HEK293 (cell line): ENCODE results near the gene CACNA1D.

Experiments used
- CTCF ChIA-PET: fragments of 350-600 bp; formaldehyde crosslinking; extraction: SDS; loops from one replicate; lab custom pipeline; 2021; ENCODE audit warnings: antibody characterized with exemption; lab: Yijun Ruan, JAX
- POLR2A ChIA-PET: fragments of 300-600 bp; formaldehyde crosslinking; extraction: SDS; loops from one replicate; lab custom pipeline; 2020; ENCODE audit warnings: antibody characterized with exemption, inconsistent platforms; lab: Yijun Ruan, JAX
- H3K27ac ChIP-seq: fragments of 200-500 bp; sonication (Bioruptor generic); 2 replicates; pipeline ENCODE4 v1.5.1; 2014; ENCODE audit warnings: low read depth, low read length, control low read depth, inconsistent platforms; ENCODE audit errors: extremely low read depth
- H3K36me3 ChIP-seq, 2 experiments: fragments of 200-500 bp in 1 of 2; sonication (Bioruptor generic) in 1 of 2; 1 replicate in 1 of 2; 2 replicates in 1 of 2; pipeline ENCODE4 v1.5.1; 2014 to 2017; ENCODE audit warnings: inconsistent platforms in 2 of 2, low read length in 2 of 2; ENCODE audit not compliant: control insufficient read depth in 2 of 2, insufficient read depth in 1 of 2
- H3K4me1 ChIP-seq: fragments of 200-500 bp; sonication (Bioruptor generic); 2 replicates; pipeline ENCODE4 v1.5.1; 2014; ENCODE audit warnings: mild to moderate bottlenecking, low read length, inconsistent platforms; ENCODE audit not compliant: control insufficient read depth, insufficient read depth
- H3K4me3 ChIP-seq: 2 replicates; pipeline ENCODE4 v1.5.1; 2011; ENCODE audit warnings: low read depth, mild to moderate bottlenecking, control low read depth, low read length, moderate library complexity
- H3K9me3 ChIP-seq: fragments of 200-500 bp; sonication (Bioruptor generic); 2 replicates; pipeline ENCODE4 v1.5.1; 2014; ENCODE audit warnings: low read depth, low read length, inconsistent platforms; ENCODE audit not compliant: control insufficient read depth, insufficient read depth
- SALL2 ChIP-seq: fragments of 450-650 bp; formaldehyde crosslinking; IDR thresholded peaks from 2 replicates; pipeline ENCODE4 v1.5.0; 2017; ENCODE audit warnings: missing biosample characterization, mild to moderate bottlenecking, missing genetic modification characterization, borderline replicate concordance
- SP2 ChIP-seq: fragments of 450-650 bp; formaldehyde crosslinking; IDR thresholded peaks from 2 replicates; pipeline ENCODE4 v1.5.1; 2016; ENCODE audit warnings: missing biosample characterization, missing genetic modification characterization
- ZBTB1 ChIP-seq: fragments of 450-650 bp; formaldehyde crosslinking; IDR thresholded peaks from 2 replicates; pipeline ENCODE4 v1.5.1; 2016; ENCODE audit warnings: missing biosample characterization, missing genetic modification characterization
- ZFHX2 ChIP-seq: fragments of 450-650 bp; formaldehyde crosslinking; conservative IDR thresholded peaks from 2 replicates; pipeline ENCODE4 v1.5.1; 2016; ENCODE audit warnings: missing biosample characterization, missing genetic modification characterization
- ZIC2 ChIP-seq: fragments of 450-650 bp; formaldehyde crosslinking; IDR thresholded peaks from 2 replicates; pipeline ENCODE4 v1.5.1; 2016; ENCODE audit warnings: missing biosample characterization, missing genetic modification characterization
- ZNF146 ChIP-seq: fragments of 450-650 bp; formaldehyde crosslinking; IDR thresholded peaks from 2 replicates; pipeline ENCODE4 v1.5.1; 2016; ENCODE audit warnings: missing biosample characterization, missing genetic modification characterization
- ZNF157 ChIP-seq: fragments of 450-650 bp; formaldehyde crosslinking; IDR thresholded peaks from 2 replicates; pipeline ENCODE4 v1.5.1; 2016; ENCODE audit warnings: missing biosample characterization, missing genetic modification characterization
- ZNF184 ChIP-seq: fragments of 450-650 bp; IDR thresholded peaks from 2 replicates; pipeline ENCODE4 v1.5.1; 2018; ENCODE audit warnings: missing biosample characterization, mild to moderate bottlenecking, missing genetic modification characterization
- ZNF211 ChIP-seq: fragments of 450-650 bp; formaldehyde crosslinking; IDR thresholded peaks from 2 replicates; pipeline ENCODE4 v1.5.1; 2016; ENCODE audit warnings: low read depth, missing biosample characterization, missing genetic modification characterization
- ZNF394 ChIP-seq: fragments of 450-650 bp; formaldehyde crosslinking; IDR thresholded peaks from 2 replicates; pipeline ENCODE4 v1.5.1; 2016; ENCODE audit warnings: missing biosample characterization, missing genetic modification characterization, mild to moderate bottlenecking, moderate library complexity, borderline replicate concordance
- ZNF473 ChIP-seq: fragments of 450-650 bp; formaldehyde crosslinking; IDR thresholded peaks from 2 replicates; pipeline ENCODE4 v1.5.1; 2017; ENCODE audit warnings: missing biosample characterization, missing genetic modification characterization
- ZNF501 ChIP-seq: fragments of 450-650 bp; formaldehyde crosslinking; IDR thresholded peaks from 2 replicates; pipeline ENCODE4 v1.5.1; 2016; ENCODE audit warnings: missing biosample characterization, missing genetic modification characterization
- ZNF558 ChIP-seq: fragments of 450-650 bp; formaldehyde crosslinking; IDR thresholded peaks from 2 replicates; pipeline ENCODE4 v1.5.1; 2016; ENCODE audit warnings: missing biosample characterization, missing genetic modification characterization
- ZNF660 ChIP-seq: fragments of 450-650 bp; IDR thresholded peaks from 2 replicates; pipeline ENCODE4 v1.5.1; 2018; ENCODE audit warnings: missing biosample characterization, mild to moderate bottlenecking, missing genetic modification characterization
- ZNF843 ChIP-seq: fragments of 450-650 bp; formaldehyde crosslinking; IDR thresholded peaks from 2 replicates; pipeline ENCODE4 v1.5.1; 2016; ENCODE audit warnings: missing biosample characterization, missing genetic modification characterization
- TF ChIP-seq, protein P1 (sequence below): fragments of 450-650 bp; IDR thresholded peaks from 2 replicates; pipeline ENCODE4 v1.5.1; 2018; ENCODE audit warnings: missing biosample characterization, mild to moderate bottlenecking, missing genetic modification characterization
- TF ChIP-seq, protein P2 (sequence below): fragments of 450-650 bp; formaldehyde crosslinking; IDR thresholded peaks from 2 replicates; pipeline ENCODE4 v1.5.1; 2017; ENCODE audit warnings: missing biosample characterization, mild to moderate bottlenecking, missing genetic modification characterization, moderate library complexity
- TF ChIP-seq, protein P3 (sequence below): fragments of 450-650 bp; formaldehyde crosslinking; IDR thresholded peaks from 2 replicates; pipeline ENCODE4 v1.5.1; 2016; ENCODE audit warnings: missing biosample characterization, missing genetic modification characterization

The CACNA1D gene

DNA sequence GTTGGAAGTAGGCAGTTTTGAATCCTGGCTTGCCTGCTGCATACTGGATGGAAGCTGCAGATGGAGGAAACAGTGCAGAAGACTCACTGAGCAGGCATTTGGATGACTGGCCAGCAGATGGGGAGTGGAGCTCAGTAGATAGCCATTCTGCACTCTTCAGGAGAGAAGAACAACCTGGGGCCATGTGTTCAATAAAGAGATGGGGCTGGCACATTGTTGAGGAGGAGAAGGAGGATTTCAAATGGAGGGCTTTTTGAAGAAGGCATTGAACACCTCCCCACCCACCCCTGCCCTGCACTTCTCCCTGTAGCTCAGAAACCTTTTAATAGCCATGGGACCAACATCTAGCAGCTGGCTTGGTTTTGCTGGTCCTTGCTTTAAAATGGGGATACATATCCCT, 109.8 kb downstream of the CACNA1D start:
- CTCF ChIA-PET, result no interaction called here
- no peak overlapping the region for H3K4me3 ChIP-seq
- TF ChIP-seq SP2 (tag by site-specific recombination), result no peak

DNA sequence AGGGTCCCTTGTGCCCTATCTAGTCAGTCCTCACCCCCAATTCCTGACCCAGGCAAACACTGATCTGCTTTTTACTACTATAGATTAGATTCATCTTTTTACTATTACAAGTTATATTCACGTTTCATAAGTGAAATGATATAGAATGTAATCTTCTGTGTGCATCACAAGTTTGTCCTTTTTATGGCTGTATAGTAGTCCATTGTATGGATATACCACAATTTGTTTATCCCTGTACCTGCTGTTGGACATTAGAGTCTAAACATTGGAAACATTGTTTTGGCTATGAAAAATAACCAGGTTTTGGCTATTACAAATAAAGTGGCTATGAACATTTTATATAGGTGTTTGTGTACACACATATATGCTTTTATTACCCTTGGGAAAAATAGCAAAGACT, 112.4 kb downstream of the CACNA1D start:
- H3K4me1 ChIP-seq, result no peaks in the 10 kb centered on the region
- H3K27ac ChIP-seq, result no peak overlapping the region
- H3K4me3 ChIP-seq, result no peak overlapping the region
- H3K9me3 ChIP-seq, result no peaks in the 10 kb centered on the region
- CTCF ChIA-PET, result no interaction called here
- H3K36me3 ChIP-seq, result no peaks in the 10 kb centered on the region
- TF ChIP-seq ZNF146 (tag by site-specific recombination) (peak; percentile 71), ZFHX2 (tag by site-specific recombination) (no peak), ZBTB1 (tag by site-specific recombination) (no peak)
- TF ChIP-seq, protein P1, sequence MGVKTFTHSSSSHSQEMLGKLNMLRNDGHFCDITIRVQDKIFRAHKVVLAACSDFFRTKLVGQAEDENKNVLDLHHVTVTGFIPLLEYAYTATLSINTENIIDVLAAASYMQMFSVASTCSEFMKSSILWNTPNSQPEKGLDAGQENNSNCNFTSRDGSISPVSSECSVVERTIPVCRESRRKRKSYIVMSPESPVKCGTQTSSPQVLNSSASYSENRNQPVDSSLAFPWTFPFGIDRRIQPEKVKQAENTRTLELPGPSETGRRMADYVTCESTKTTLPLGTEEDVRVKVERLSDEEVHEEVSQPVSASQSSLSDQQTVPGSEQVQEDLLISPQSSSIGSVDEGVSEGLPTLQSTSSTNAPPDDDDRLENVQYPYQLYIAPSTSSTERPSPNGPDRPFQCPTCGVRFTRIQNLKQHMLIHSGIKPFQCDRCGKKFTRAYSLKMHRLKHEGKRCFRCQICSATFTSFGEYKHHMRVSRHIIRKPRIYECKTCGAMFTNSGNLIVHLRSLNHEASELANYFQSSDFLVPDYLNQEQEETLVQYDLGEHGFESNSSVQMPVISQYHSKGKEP (tag by site-specific recombination), result no peak
- TF ChIP-seq, all 188 proteins: peak for 1
- POLR2A ChIA-PET, result interaction anchor here (0.5 kb wide), 1 partner anchor 159 kb away, joined by 3 read pairs; no protein-coding TSS in a partner anchor

More for the DNA sequence above, 109.8 kb downstream of the CACNA1D start:
- Histone ChIP-seq H3K9me3 (no peaks in the 10 kb centered on the region), H3K36me3 (no peaks in the 10 kb centered on the region), H3K27ac (no peak overlapping the region), H3K4me1 (no peaks in the 10 kb centered on the region)
- POLR2A ChIA-PET, result no interaction called here

DNA sequence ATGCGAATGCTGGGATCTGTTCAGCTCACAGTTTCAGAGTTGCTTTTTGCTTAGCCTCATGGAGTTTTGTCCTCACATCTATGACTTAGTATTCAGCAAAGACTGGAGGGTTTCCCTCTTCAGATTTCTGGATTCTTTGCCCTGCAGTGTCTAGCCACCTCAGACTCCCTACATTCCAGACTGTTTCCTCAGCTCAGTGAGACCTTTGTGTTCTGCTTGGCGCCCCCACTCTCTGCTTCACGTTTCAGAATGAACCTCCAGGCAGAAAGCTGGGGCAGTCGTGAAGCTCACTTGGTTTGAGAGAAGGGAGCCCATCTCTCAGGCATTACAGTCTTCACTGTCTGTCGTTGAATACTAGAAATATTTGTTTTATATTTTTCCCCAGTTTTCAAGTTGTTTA, 118.1 kb downstream of the CACNA1D start:
- CTCF ChIA-PET, result no interaction called here
- no peaks in the 10 kb centered on the region for H3K4me1 ChIP-seq
- TF ChIP-seq SALL2 (tag by site-specific recombination) (no peak), ZNF157 (no peak), ZNF394 (tag by site-specific recombination) (no peak), ZNF660 (tag by site-specific recombination) (no peak), ZIC2 (tag by site-specific recombination) (no peak), ZNF558 (tag by site-specific recombination) (no peak)
- TF ChIP-seq, protein P2, sequence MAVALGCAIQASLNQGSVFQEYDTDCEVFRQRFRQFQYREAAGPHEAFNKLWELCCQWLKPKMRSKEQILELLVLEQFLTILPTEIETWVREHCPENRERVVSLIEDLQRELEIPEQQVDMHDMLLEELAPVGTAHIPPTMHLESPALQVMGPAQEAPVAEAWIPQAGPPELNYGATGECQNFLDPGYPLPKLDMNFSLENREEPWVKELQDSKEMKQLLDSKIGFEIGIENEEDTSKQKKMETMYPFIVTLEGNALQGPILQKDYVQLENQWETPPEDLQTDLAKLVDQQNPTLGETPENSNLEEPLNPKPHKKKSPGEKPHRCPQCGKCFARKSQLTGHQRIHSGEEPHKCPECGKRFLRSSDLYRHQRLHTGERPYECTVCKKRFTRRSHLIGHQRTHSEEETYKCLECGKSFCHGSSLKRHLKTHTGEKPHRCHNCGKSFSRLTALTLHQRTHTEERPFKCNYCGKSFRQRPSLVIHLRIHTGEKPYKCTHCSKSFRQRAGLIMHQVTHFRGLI (tag by site-specific recombination), result no peak
- TF ChIP-seq, all 188 proteins: peak for 0
- Histone ChIP-seq H3K36me3 (no peaks in the 10 kb centered on the region), H3K9me3 (no peaks in the 10 kb centered on the region), H3K4me3 (no peak overlapping the region), H3K27ac (no peak overlapping the region)
- POLR2A ChIA-PET, result no interaction called here

DNA sequence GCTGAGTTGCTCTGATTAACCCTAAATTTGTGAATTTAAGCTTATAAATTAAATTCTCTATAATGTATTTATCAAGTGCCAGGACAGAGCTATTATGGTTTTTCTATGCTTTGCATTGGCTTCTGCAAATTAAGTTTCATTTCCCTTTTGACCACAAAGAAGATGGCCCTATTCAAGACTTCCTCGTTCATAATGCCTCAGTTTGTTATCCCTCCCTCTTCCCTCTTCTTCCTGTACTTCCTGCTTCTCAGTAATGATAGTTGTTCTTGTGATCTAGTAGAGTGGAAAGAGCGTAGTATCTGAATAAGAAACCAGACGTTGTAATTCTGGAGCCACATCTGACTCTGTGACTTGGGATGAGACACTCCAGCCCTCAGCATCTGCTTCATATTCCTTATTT, 118.7 kb downstream of the CACNA1D start:
- no peaks in the 10 kb centered on the region for H3K4me1 ChIP-seq
- TF ChIP-seq ZNF184 (tag by site-specific recombination) (no peak), ZNF473 (tag by site-specific recombination) (no peak), ZNF843 (no peak), ZNF211 (tag by site-specific recombination) (no peak), ZNF501 (tag by site-specific recombination) (no peak)
- TF ChIP-seq, protein P3, sequence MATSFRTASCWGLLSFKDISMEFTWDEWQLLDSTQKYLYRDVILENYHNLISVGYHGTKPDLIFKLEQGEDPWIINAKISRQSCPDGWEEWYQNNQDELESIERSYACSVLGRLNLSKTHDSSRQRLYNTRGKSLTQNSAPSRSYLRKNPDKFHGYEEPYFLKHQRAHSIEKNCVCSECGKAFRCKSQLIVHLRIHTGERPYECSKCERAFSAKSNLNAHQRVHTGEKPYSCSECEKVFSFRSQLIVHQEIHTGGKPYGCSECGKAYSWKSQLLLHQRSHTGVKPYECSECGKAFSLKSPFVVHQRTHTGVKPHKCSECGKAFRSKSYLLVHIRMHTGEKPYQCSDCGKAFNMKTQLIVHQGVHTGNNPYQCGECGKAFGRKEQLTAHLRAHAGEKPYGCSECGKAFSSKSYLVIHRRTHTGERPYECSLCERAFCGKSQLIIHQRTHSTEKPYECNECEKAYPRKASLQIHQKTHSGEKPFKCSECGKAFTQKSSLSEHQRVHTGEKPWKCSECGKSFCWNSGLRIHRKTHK (tag by site-specific recombination), result no peak
- TF ChIP-seq, all 188 proteins: peak for 0
- Histone ChIP-seq H3K4me3 (no peak overlapping the region), H3K9me3 (no peaks in the 10 kb centered on the region), H3K27ac (no peak overlapping the region), H3K36me3 (no peaks in the 10 kb centered on the region)
- ChIA-PET CTCF (no interaction called here), POLR2A (no interaction called here)
